Stimulated activated naive CD8-positive, alpha-beta T cell treated with anti-CD3 and anti-CD28 coated beads, Interleukin-15, amount 100 ng/mL, for 72 hours (primary cell): ENCODE measurements around the gene CFL2.
"Not testable (repeated sequence)": the region's sequence is repeated elsewhere in the genome, so short reads cannot be mapped to it uniquely, and the experiment has no call there.

Source experiments
- ATAC-seq: fragments of 150-1000 bp; cut with Tn5 transposase; 2 replicates; pipeline ENCODE4 v1.10.0; 2021; ENCODE audit warnings: mild to moderate bottlenecking, moderate library complexity
- DNase-seq, 2 donors: peaks; one replicate each; pipeline ENCODE4 v3.0.0; 2021 to 2022
- H3K27ac Mint-ChIP-seq, 2 donors: one replicate each; pipeline ENCODE4 v1.8.0; 2022; ENCODE audit warnings: mild to moderate bottlenecking in 2 of 2, mixed read lengths in 2 of 2, moderate library complexity in 2 of 2
- H3K27me3 Mint-ChIP-seq: one replicate; pipeline ENCODE4 v1.8.0; 2022; ENCODE audit warnings: mixed read lengths
- H3K4me1 Mint-ChIP-seq: one replicate; pipeline ENCODE4 v1.8.0; 2022; ENCODE audit warnings: mild to moderate bottlenecking, mixed read lengths
- H3K4me3 Mint-ChIP-seq, 2 donors: one replicate each; pipeline ENCODE4 v1.8.0; 2022; ENCODE audit warnings: mild to moderate bottlenecking in 2 of 2, mixed read lengths in 2 of 2, moderate library complexity in 1 of 2
- H3K9me3 Mint-ChIP-seq, 2 donors: one replicate each; pipeline ENCODE4 v1.8.0; 2022; ENCODE audit warnings: mixed read lengths in 2 of 2

The CFL2 gene

DNA sequence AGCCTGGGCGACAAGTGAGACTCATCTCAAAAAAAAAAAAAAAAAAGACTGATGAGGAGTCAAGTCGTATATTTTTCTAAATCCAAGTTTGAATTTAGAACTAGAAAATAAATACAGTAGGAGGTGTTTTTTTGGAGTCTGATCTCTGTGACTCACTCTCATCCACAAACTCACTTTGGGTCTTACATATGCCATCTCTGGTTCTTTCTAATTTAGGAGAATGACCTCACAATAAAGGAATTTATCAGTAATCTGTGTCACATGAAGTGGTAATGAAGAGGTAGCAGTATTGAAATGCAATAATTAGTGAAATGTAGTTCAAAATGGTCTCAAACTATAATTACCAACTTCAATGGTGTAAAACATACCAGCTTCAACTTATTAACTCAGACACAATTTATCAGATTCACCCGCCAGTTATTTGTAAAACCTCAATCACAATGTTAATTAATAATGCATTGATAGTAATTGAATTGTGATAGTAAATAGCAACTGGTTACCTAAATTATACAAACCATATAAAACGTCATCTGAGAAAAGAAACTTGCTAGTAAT lies 4.4 kb upstream of the CFL2 start:
- DNase-seq (no peak), ATAC-seq (no peak)
- peaks cover 18% of the 10 kb centered on the region for H3K27me3 Mint-ChIP-seq

GRCh38 chr14:34715127-34715863 lies 902 bp upstream of the CFL2 start:
- H3K27ac Mint-ChIP-seq: peak overlapping the region; percentile 12 to 93
- peak overlapping the region; percentile 76 to 85 for H3K4me3 Mint-ChIP-seq
- peaks cover 19% of the 10 kb centered on the region for H3K4me1 Mint-ChIP-seq
- no peak for DNase-seq
- H3K9me3 Mint-ChIP-seq: no peaks in the 10 kb centered on the region
- ATAC-seq: no peak
- peaks cover 18% of the 10 kb centered on the region for H3K27me3 Mint-ChIP-seq

More for the DNA sequence above, 4.4 kb upstream of the CFL2 start:
- Mint-ChIP-seq H3K4me3 (no peak overlapping the region), H3K27ac (no peak overlapping the region), H3K4me1 (peaks cover 20% of the 10 kb centered on the region), H3K9me3 (no peaks in the 10 kb centered on the region)

GRCh38 chr14:34713681-34714319 lies 593 bp downstream of the CFL2 start:
- H3K27me3 Mint-ChIP-seq: peaks cover 18% of the 10 kb centered on the region
- peak; percentile 18 for ATAC-seq
- H3K27ac Mint-ChIP-seq: peak overlapping the region; percentile 59 to 97
- peak overlapping the region; percentile 85 to 93 for H3K4me3 Mint-ChIP-seq
- peak in 1 of 2 donors; percentile 21 for DNase-seq
- peaks cover 19% of the 10 kb centered on the region for H3K4me1 Mint-ChIP-seq
- H3K9me3 Mint-ChIP-seq: no peaks in the 10 kb centered on the region

DNA sequence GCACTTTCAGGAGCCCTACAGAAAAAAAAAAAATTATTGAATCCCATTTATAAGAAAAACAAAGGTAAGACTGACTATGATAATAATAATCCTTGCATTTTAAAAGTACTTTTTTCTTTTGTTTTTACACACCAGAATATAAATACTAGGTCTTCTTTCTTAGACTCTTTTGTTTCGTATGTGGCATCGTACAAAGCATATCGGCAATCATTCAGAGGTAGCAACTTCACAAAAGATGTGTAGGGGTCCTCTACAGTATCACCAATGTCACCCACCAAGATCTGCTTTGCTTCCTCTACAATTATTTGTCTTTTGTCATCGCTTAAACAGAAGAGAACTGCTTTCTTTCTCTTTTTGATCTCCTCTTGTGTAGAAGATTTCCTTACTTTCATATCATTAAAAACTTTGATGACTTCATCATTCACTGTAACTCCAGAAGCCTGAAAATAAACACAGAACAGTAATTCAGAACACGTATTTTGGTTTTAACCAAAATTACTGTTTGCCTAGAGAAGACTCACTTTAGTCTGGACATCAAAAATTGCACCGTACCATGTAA lies 1.2 kb downstream of the CFL2 start:
- no peak for ATAC-seq
- peaks cover 14% of the 10 kb centered on the region for H3K27me3 Mint-ChIP-seq
- H3K27ac Mint-ChIP-seq: peak overlapping the region; percentile 77 to 97
- H3K4me1 Mint-ChIP-seq: peaks cover 19% of the 10 kb centered on the region
- peak overlapping the region; percentile 85 to 93 for H3K4me3 Mint-ChIP-seq
- DNase-seq: no peak
- H3K9me3 Mint-ChIP-seq: no peaks in the 10 kb centered on the region

DNA sequence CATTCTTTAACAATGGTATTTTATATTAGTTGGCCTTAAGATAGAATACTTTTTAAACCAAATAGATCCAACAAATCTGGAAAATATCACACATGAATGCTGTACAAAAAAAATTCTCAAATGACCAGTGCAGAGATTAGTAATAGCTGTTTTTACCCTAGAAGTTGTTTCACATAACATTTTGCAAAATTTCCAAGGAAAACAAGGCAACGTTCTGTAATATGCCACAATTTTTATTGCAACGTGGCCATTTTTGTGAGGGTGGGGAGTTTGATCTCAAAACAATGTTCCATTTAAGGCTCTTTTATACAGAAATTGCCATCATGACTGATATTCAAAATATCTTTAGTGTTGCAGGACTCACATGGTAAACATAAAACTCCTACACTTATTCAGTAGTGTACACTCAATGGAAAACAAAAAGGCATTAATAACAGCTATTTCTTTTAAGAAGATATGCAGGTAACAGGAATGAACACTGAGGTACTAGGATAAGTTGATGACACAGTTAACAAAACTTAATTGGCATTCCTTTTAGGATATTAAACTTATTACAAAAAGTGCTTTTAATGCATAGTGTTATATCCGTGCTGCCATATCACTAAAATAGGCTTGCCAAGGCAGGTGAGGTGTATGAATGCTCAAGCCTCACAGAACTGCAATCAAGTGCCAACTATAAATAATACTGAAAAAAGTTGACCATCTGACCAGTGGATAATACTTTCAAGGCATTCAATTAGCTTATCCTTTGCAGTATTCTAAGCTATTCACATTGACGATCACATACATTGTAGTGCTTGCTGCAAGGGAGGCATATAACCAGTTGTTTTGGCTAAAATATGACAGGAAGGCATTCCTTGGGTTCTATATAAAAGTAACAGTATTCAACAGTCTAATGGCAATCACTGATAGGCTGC lies 2.3 kb downstream of the CFL2 start:
- Mint-ChIP-seq H3K9me3 (no peaks in the 10 kb centered on the region), H3K4me3 (no peak overlapping the region), H3K27me3 (peaks cover 3% of the 10 kb centered on the region), H3K27ac (no peak overlapping the region), H3K4me1 (peaks cover 19% of the 10 kb centered on the region)
- DNase-seq (no peak), ATAC-seq (no peak)

DNA sequence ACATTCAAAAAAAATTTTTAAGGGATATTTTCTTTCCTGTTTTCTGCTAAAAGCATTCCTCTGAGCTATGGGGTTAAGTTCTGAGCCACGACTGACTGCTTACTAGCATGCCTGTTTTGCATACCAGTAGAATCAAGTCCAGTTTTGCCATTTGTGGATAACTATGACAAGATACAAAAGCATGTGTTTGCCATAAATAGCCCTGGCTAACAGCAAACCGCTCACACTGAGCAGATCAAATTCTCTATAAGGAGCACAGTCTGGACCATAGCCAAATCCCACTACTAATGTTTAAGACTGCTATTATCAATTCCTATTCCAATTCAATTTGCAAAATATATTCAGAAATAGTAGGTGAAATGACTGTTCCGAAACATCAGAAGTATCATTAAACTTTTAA lies 3.2 kb downstream of the CFL2 start:
- DNase-seq: no peak
- H3K4me1 Mint-ChIP-seq: peaks cover 19% of the 10 kb centered on the region
- ATAC-seq: no peak
- no peak overlapping the region for H3K27ac Mint-ChIP-seq
- H3K4me3 Mint-ChIP-seq: no peak overlapping the region
- no peaks in the 10 kb centered on the region for H3K9me3 Mint-ChIP-seq
- H3K27me3 Mint-ChIP-seq: no peaks in the 10 kb centered on the region

DNA sequence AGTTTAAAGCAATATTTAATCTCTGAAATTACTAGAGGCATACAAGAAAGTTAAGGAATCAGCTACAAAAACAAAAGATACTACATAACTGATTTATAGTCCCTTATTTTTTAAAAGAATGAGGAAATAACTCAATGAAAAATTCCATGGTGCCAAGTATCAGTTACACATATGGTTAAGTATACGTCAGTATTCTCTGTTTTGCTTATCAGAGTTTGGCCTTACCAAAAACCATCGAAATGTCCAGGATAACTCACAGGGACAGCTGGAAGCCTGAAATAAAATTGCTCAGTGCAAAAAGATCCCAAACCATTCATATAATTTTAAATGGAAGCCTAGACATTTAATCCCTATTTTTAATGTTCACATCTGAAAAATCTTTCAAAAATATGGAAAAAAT lies 3.6 kb downstream of the CFL2 start:
- Mint-ChIP-seq H3K9me3 (no peaks in the 10 kb centered on the region), H3K27ac (no peak overlapping the region), H3K27me3 (no peaks in the 10 kb centered on the region), H3K4me1 (peaks cover 15% of the 10 kb centered on the region), H3K4me3 (no peak overlapping the region)
- no peak for ATAC-seq
- no peak for DNase-seq

GRCh38 chr14:34710006-34710405 lies 4.4 kb downstream of the CFL2 start:
- ATAC-seq: no peak
- Mint-ChIP-seq H3K27me3 (no peaks in the 10 kb centered on the region), H3K9me3 (no peaks in the 10 kb centered on the region), H3K4me1 (peaks cover 8% of the 10 kb centered on the region), H3K4me3 (no peak overlapping the region), H3K27ac (no peak overlapping the region)
- no peak for DNase-seq

DNA sequence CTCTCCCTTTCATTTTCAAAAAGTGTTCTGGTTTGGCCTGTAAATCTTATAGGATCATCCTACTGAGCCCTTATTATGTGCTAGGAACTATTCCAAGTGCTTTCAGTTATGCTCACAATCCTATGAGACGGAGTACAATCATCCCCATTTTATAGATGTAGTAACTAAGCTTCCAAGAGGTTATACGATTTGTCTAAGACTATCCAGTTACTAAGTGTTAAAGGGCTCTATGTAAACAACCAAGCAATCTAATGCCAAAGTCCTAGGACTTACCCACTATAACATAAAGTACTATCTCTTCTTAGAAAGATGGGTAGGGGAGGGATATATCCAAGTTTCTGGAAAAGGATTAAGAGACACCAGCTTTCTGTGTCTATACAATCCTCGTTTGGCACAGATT lies 6.7 kb downstream of the CFL2 start:
- ATAC-seq (no peak), DNase-seq (no peak)
- no peaks in the 10 kb centered on the region for H3K9me3 Mint-ChIP-seq
- no peak overlapping the region for H3K4me3 Mint-ChIP-seq
- H3K4me1 Mint-ChIP-seq: no peaks in the 10 kb centered on the region
- H3K27me3 Mint-ChIP-seq: no peaks in the 10 kb centered on the region
- H3K27ac Mint-ChIP-seq: no peak overlapping the region

- no peak for ATAC-seq
- no peak for DNase-seq
- no peak overlapping the region for H3K4me3 Mint-ChIP-seq
- no peaks in the 10 kb centered on the region for H3K9me3 Mint-ChIP-seq
- H3K27ac Mint-ChIP-seq: no peak overlapping the region
- no peaks in the 10 kb centered on the region for H3K4me1 Mint-ChIP-seq
- H3K27me3 Mint-ChIP-seq: no peaks in the 10 kb centered on the region
Measured at GRCh38 chr14:34701808-34702207, 12.6 kb downstream of the CFL2 start.

DNA sequence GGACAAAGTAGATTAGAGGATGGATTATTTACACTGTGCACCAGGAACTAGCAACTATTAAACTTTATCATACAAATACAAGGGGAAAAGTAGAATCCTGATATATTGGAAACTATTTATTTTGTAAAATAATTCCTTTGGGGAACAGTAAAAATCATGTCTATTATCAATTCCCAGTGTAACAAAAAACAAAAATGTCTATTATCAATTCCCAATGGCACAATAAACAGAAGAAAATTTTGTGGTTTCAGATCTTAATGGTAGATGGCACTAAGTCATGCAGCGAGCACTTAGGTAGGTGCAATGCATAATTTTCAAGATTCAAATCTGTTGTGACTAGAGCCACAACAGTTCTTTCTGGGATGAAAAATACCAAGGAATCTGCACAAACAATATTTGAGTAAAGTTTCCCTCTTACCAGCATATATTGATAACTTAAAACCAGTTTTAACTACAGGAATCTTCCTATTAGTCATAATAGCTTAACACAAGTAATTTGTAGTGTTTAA lies 13.7 kb downstream of the CFL2 start:
- DNase-seq (no peak), ATAC-seq (no peak)
- no peak overlapping the region for H3K27ac Mint-ChIP-seq
- H3K9me3 Mint-ChIP-seq: no peaks in the 10 kb centered on the region
- no peaks in the 10 kb centered on the region for H3K27me3 Mint-ChIP-seq
- no peaks in the 10 kb centered on the region for H3K4me1 Mint-ChIP-seq
- no peak overlapping the region for H3K4me3 Mint-ChIP-seq

GRCh38 chr14:34699873-34700621 lies 14.3 kb downstream of the CFL2 start:
- Mint-ChIP-seq H3K27ac (no peak overlapping the region), H3K4me1 (no peaks in the 10 kb centered on the region), H3K4me3 (no peak overlapping the region), H3K9me3 (no peaks in the 10 kb centered on the region), H3K27me3 (no peaks in the 10 kb centered on the region)
- no peak for DNase-seq
- no peak for ATAC-seq

DNA sequence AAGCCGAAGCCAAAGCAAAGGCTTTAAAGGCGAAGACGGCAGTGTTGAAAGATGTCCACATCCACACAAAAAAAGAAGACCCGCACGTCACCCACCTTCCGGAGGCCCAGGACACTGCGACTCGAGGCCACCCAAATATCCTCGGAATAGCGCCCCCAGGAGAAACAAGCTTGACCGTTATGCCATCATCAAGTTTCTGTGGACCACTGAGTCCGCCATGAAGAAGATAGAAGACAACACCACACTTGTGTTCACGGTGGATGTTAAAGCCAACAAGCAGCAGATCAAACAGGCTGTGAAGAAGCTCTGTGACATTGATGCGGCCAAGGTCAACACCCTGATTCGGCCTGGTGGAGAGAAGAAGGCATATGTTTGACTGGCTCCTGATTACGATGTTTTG lies 20.2 kb downstream of the CFL2 start:
- ATAC-seq, DNase-seq, H3K9me3 Mint-ChIP-seq, H3K27me3 Mint-ChIP-seq, H3K4me3 Mint-ChIP-seq, H3K27ac Mint-ChIP-seq: not testable (repeated sequence)
- peaks cover 11% of the 10 kb centered on the region for H3K4me1 Mint-ChIP-seq

- Mint-ChIP-seq H3K27me3 (no peaks in the 10 kb centered on the region), H3K4me1 (peaks cover 11% of the 10 kb centered on the region), H3K9me3 (no peaks in the 10 kb centered on the region), H3K4me3 (peak overlapping the region; percentile 59 to 71), H3K27ac (peak overlapping the region; percentile 18 to 84)
- no peak for DNase-seq
- peak; percentile 67 for ATAC-seq
Measured at GRCh38 chr14:34693228-34693939, 21.0 kb downstream of the CFL2 start.
